Gastroesophageal sphincter (tissue), 3 donors: ENCODE measurements around the gene TNIP1.

Experiments used
- EP300 ChIP-seq: sonication (generic); formaldehyde crosslinking; IDR thresholded peaks from one replicate; pipeline ENCODE4 v1.6.1; 2017; ENCODE audit warnings: antibody characterized with exemption, mild to moderate bottlenecking
- POLR2A ChIP-seq, 2 donors: fragments of 450-650 bp; IDR thresholded peaks; one replicate each; pipeline ENCODE4 v1.6.1; 2017; ENCODE audit warnings: antibody characterized with exemption in 2 of 2, mild to moderate bottlenecking in 2 of 2, moderate library complexity in 1 of 2
- POLR2AphosphoS5 ChIP-seq: sonication (generic); formaldehyde crosslinking; IDR thresholded peaks from one replicate; pipeline ENCODE4 v1.6.1; 2017; ENCODE audit warnings: antibody characterized with exemption
- TF ChIP-seq, protein P1 (sequence below), 4 experiments: fragments of 200-600 bp in 2 of 4; fragments of 450-650 bp in 2 of 4; sonication (generic) in 1 of 4; IDR thresholded peaks; one replicate each; pipeline ENCODE4 v1.5.1; 2017 to 2019; ENCODE audit warnings: antibody characterized with exemption in 4 of 4, mild to moderate bottlenecking in 2 of 4, moderate library complexity in 2 of 4

- TF ChIP-seq, protein P1, sequence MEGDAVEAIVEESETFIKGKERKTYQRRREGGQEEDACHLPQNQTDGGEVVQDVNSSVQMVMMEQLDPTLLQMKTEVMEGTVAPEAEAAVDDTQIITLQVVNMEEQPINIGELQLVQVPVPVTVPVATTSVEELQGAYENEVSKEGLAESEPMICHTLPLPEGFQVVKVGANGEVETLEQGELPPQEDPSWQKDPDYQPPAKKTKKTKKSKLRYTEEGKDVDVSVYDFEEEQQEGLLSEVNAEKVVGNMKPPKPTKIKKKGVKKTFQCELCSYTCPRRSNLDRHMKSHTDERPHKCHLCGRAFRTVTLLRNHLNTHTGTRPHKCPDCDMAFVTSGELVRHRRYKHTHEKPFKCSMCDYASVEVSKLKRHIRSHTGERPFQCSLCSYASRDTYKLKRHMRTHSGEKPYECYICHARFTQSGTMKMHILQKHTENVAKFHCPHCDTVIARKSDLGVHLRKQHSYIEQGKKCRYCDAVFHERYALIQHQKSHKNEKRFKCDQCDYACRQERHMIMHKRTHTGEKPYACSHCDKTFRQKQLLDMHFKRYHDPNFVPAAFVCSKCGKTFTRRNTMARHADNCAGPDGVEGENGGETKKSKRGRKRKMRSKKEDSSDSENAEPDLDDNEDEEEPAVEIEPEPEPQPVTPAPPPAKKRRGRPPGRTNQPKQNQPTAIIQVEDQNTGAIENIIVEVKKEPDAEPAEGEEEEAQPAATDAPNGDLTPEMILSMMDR (IDR thresholded peaks at IDR 0.05) = no peak
- TF ChIP-seq POLR2A (IDR thresholded peaks at IDR 0.05) (no peak), POLR2AphosphoS5 (peak; percentile 97), EP300 (no peak)
Measured at GRCh38 chr5:151093476-151093889, 12.6 kb upstream of the TNIP1 start.
